ENCODE measurements around the gene APCDD1L.

- TF ChIP-seq CTCF (IDR thresholded peaks at IDR 0.05; ENCODE audit: insufficient read depth, low read length, poor library complexity, severe bottlenecking) (no peak), EZH2phosphoT487 (conservative IDR thresholded peaks at IDR 0.05; ENCODE audit: low read length) (no peak)
Measured at GRCh38 chr20:58518896-58519593, 3.8 kb upstream of the APCDD1L start.
